HG02798 (cell line): ENCODE results near the gene ASTN2.
"Not testable (repeated sequence)": the region's sequence is repeated elsewhere in the genome, so short reads cannot be mapped to it uniquely, and the experiment has no call there.

Experiments
- ATAC-seq: cut with Tn5 transposase; IDR thresholded peaks from one replicate; pipeline ENCODE4 v1.9.1; 2021; ENCODE audit warnings: mild to moderate bottlenecking; ENCODE audit not compliant: unreplicated experiment, poor library complexity

The ASTN2 gene

DNA sequence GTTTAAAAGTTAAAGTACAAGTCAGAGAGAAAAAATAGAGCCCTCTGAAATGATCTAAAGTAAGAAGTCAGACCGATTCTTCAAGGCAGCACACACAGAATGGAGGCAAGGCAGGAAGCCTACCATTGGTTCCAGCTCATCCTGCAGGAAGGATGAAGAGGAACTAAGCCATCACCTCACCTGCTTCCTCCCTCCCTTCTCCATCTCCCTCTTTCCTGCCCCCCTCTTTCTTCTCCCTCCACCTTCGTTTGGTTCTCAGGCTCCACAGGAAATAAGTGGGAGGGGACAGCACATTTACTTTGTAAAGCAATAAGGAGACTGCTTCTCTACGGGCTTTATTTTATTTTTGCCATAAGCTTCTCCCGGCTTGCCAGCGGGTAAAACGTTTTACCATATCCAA, 514.3 kb downstream of the ASTN2 start:
- no peak for ATAC-seq

DNA sequence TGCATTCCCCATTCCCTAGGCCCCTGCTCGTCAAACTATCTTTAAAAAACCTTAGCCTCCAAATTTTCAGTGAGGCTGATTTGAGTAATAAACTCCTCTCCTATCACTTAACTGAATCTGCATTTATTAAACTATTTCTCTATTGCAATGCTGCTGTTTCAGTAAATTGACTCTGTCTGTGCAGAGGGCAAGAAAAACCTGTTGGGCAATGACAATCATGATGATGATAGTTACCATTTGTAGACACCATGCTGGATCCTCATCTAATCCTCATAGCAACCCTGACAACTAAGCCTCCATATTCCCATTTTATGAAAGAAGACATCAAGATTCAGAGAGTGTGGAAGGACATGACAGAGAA, 514.9 kb downstream of the ASTN2 start:
- no peak for ATAC-seq

DNA sequence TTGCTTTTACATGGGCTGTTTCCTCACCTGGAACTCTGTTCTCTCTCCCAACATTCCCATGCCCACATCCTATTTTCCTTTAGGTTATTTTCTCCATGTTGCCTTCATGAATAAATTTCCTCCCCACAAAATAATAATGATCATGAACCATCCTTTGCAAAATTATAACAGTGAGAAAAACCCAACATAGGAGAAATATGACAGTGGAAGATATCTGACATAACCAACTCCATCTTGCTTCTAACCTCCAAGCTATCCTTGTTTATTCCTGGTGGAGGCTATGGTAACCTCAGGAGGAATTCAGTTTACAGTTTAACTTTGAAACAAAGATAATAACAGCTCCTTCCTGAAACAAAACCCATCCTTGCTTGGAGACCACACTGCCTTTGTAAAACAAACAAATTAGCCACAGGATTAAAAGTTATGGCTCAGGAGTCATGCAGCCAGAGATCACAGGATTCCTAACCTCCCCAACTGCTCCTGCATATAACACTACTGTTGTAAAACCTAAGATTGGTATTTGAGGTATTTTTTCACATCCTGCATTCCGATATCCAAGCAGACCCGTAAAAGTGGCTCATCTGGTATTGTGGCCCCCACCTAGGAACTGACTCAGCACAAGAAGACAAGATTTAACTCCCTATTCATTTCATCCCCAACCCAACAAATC, 515.4 kb downstream of the ASTN2 start:
- ATAC-seq: no peak

DNA sequence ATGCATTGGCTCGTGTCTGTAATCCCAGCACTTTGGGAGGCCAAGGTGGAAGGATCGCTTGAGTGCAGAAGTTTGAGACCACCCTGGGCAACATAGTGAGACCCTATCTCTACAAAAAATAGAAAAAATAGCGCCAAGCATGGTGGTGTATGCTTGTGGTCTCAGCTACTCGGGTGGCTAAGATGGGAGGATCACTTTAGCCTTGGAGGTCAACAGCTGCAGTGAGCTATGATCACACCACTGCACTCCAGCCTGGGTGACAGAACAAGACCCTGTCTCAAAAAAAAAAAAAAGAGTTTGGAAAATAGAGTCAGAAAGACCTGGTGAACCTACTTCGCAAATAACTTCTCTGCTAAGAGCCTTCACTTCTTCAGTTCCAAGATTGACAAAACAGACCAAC, 516.7 kb downstream of the ASTN2 start:
- ATAC-seq: not testable (repeated sequence)

DNA sequence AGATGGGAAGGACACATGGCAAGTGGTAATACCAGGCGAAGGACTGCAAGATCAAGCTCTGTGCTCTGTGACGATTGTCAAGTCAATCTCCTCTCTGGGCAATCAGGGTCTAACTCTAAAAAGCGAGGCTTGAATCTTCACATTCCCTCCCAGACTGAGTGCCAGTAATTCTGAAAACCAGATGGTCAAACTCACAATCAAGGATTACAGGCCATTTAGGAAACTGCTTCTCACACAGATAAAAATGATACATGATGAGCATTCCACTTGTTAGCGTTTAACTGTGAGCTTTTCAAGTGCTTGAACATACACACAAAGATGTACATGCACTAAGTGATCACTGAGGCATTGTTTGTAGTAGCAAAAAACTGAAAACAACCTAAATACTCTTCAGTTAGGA, 517.7 kb downstream of the ASTN2 start:
- ATAC-seq: no peak

DNA sequence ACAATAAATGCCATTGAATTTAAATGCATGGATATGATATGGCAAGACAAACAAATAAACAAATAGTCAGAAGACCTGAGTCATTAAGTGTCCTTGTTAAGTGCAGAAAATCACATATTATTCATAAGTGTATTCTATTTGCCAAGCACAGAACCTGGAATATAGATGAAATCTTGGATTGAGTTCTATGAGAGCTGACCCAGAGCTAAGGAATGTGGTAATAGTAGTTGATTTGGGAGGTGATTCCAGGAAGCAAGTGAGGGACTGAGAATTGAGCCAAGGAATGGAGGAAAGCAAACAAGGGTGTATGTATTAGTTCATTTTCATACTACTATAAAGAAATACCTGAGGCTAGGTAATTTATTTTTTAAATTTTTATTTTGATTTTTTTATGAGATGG, 518.9 kb downstream of the ASTN2 start:
- ATAC-seq: no peak

DNA sequence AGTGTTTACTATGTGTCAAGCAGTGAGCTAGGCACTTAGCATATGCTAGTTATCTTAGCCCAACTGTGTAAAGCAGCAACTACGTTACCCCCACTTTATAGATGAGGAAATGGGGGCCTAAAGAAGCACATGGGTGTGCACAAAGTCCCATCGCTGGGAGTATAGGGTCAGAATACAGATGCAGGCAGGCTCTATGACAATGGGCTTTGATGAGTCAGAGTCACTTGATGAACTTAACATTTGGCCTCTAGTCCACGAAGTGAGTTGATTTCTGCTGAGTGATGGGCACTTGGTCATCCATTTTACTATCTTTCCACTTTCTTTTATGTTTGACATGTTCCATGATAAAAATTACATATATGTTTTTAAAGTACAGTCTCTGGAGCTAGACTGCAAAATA, 523.4 kb downstream of the ASTN2 start:
- no peak for ATAC-seq

DNA sequence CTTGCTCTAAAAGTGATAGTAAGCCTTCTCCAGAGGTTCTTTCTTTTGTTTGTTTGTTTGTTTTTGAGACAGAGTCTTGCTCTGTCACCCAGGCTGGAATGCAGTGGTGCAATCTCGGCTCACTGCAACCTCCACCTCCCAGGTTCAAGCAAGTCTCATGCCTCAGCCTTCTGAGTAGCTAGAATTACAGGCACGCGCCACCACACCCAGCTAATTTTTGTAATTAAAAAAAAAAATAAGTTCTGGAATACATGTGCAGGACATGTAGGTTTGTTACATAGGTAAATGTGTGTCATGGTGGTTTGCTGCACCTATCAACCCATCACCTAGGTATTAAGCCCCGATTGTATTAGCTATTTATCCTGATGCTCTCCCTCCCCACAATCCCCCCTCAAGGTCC, 526.4 kb downstream of the ASTN2 start:
- ATAC-seq: not testable (repeated sequence)

DNA sequence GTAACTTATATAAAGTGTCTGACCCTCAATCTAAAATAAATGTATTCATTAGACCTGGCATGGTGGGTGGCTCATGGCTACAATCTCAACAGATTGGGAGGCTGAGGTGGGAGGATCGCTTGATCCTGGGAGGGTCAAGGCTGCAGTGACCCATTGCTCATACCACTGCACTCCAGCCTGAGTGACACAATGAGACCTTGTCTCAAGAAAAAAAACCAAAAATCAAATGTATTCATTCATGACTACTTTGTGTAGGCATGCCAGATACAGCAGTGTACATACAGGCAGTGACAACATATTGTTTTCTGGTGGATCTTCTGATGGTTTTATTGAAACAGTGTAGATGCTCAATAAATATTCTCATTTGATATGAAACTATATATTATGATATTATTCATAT, 526.8 kb downstream of the ASTN2 start:
- no peak for ATAC-seq

DNA sequence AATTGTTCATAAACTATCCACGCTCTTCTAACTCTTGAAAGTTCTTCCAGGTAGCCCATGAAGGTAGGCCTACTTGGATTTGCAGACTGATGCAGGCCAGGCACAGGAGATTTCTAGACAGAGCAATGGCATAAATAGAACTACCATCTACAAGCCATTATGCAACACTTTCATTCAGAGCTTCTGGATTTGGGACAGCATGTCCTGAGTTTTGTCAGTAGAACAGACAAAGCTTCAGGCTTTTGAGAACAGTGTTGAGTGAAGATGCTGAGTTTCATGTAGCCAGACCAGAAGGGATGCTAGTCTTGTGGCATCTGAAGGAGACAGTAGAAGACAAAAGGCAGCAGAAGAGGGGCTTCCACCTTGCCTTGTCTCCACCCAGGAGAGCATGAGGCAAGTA, 531.2 kb downstream of the ASTN2 start:
- no peak for ATAC-seq

DNA sequence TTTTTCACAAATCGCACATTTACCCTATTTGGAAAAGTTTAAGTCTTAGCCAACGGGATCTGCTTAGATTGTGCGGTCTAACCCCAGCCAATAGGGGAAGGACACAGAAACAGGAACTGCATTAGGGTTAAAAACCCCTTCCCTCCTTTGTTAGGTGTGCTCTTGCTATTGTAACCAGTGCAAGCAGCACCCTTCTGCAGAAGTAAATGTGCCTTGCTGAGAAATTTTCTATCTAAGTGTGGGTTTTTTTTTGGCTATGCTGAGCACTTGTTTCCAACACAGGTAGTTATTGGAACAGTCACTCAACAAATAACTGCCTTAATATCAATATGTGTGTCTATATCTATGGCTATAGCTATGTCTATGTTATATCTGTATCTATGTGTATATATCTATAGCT, 537.8 kb downstream of the ASTN2 start:
- no peak for ATAC-seq

DNA sequence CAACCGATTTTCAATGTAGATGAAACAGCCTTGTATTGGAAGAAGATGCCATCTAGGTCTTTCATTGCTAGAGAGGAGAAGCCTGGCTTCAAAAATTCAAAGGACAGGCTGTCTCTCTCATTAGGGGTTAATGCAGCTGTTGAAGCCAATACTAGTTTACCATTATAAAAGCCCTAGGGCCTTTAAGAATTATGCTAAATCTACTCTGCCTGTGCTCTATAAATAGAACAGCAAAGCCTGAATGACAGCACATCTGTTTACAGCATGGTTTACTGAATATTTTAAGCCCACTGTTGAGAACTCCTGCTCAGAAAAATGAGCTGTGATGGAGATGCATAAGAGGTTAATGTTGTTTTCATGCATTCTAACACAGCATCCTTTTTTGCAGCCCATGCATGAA, 539.3 kb downstream of the ASTN2 start:
- no peak for ATAC-seq

DNA sequence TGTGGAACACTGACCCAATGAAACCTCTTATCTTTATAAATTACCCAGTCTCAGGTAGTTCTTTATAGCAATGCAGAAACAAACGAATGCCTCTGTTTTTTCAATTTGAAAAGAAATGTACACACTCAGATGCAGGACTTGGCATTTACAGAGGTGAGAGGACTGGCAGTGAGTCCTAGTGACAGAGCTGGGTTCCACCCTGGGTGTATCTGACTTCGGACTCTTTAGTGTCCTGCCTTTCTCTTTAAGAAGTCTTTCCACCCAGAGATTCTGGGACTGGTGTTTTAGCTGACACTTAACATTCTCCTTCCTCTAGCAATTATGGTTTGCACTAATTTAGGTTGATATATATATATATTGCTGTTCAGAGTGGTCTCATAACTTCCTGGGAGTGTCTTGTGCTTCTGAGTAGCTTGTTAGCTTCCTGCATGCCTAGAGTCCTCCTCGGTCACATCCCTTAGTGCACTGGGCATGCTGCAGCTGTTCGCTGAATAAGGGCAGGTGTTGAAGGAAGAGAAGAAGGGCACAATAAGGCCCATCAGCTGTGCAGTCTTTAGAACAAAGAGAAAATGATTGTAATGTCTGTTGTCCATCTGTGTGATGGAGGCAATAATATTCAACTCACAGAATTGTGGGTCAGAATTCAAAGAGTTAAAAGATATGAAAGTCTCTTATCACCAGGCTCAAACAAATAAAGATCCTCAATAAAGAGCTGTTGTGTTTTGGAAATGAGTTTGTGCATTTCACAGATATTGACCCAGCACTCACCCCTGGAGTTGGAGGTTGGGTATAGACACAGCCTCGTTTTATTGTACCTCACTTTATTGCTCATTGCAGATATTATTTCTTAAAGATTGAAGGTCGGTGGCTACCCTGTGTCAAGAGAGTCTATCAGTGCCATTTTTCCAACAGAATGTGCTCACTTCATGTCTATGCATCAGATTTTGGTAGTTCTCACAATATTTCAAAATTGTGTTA, 540.6 kb downstream of the ASTN2 start:
- ATAC-seq: no peak

DNA sequence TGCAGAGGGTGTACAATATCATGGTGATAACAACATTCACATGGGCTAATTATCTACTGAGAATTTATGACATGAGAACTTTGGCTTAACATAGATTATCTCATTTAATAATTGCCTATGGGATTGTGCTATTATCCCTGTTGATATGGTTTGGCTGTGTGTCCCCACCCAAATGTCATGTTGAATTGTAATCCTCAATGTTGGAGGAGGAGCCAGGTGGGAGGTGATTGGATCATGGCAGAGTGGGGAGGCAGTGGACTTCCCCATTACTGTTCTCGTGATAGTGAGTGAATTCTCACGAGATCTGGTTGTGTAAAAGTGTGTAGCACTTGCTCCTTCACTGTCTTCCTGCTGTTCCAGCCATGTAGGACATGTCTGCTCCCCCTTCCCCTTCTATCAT, 541.4 kb downstream of the ASTN2 start:
- ATAC-seq: no peak

DNA sequence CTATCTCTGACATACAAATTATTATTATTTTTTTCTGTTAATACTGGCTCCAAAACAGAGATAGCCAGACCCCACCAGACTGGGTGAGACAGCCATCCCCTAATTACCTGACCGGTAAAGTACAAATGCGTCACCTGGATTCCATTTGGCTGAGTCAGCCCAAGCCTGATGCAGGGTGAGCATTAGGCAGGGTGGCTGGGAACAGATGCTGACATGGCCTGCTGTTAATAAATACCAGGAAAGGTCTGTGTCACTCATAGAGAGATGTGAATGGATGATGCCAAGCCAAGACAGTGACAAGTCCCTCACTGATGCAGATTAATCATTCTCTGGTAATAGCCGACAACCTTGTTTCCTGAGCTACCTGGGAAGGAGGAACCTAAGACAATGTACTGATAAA, 544.3 kb downstream of the ASTN2 start:
- no peak for ATAC-seq

DNA sequence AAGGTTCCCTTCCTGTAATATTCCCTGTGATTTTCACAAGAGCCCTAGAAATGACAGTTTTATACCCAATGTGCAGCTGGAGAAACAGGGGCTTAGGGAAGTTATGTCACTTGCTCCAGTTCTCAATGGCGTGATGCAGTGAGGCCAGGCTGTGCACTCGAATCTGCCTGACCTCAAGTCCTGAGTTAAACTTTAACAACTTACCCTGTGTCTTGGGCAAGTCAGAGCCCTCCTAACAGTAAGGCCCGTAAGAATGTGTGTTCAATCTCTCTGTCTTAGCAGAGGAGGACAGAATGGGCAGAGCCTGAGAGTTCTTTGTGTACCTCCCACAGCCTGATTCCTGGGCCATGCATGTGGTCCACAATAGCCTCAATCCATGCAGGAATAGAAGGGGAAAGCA, 546.7 kb downstream of the ASTN2 start:
- ATAC-seq: peak; percentile 83

DNA sequence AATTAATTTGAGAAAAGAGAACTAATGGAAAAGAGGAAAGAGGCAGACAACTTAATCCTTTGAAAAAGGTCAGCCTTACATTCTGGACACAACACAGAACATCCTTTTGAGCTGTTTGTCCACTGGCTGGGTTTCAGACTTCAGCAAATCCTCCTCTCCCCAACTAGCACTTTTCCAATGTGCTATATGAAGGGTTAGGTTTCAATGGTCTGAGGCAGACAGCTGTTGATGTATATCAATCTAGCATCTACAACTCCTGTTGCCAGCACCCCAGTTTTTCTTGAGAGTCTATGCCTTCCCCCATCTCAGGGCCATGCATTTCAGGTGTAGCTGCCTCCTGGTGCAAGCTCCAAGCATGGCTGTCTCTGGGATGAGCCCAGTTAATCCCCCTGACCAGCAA, 553.5 kb downstream of the ASTN2 start:
- no peak for ATAC-seq

DNA sequence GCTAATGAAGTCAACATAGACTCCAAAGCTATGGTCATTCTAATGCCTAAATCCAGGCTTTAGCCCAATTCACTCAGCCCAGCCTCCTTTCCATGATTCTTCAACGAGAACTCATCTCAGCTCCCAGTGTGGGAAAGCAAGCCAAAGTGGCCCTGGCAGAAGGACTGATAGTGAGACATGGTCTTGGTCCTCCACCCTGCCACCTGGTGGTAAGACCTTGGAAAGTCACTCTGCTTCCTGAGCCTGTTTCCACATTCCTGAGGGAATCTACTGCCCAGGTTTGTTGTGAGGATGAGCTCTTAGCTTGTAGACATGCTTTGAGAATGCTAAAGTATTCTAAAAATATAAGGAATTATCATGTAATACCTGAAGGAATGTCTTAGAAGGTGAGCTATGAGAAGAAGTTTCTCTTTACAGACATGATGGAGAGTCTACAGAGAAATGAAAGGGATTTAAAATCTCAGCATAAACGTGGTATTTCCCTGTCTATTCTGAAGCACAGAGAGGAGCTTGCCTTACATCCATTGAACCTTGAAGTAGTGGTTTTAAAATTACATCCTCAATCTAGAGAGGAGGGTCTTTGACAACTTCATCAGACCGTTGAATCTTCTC, 554.2 kb downstream of the ASTN2 start:
- ATAC-seq: peak; percentile 69

DNA sequence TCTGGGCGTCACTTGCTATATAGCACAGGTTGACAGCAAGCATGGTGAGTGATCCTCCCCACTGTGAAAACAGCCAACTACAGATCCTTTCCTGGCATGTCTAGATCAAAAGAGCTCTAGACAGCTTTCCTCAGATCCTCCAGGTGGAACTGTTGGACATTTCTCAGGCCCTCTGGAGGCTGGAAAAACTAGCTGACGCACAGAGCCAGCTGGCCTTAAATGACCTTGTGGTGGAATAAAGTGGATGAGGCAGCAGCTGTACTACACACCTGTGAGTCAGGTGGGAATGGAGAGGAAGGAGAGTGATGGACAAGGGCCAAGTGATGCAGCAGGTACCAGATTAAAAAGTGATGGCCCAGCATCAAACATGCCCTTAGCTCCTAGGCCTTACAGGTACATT, 555.1 kb downstream of the ASTN2 start:
- no peak for ATAC-seq

DNA sequence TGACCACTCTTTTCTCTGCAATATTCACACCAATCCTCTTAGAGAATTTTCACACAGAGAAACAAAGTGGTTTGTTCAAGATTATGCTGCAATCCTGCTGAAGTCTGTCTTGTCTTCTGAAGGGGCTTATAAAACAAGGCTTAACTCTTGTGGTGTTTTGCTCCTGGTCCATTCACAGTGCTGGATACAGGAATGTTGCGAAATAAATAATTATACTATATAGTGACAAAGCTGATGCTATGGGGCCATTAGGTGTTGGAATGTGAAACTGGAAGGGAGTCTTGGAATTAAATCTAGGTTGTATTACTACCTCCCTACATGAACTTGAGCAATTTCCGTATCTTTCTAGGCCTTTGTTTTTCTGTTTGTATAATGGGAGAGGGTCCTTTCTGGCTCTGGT, 557.5 kb downstream of the ASTN2 start:
- no peak for ATAC-seq

DNA sequence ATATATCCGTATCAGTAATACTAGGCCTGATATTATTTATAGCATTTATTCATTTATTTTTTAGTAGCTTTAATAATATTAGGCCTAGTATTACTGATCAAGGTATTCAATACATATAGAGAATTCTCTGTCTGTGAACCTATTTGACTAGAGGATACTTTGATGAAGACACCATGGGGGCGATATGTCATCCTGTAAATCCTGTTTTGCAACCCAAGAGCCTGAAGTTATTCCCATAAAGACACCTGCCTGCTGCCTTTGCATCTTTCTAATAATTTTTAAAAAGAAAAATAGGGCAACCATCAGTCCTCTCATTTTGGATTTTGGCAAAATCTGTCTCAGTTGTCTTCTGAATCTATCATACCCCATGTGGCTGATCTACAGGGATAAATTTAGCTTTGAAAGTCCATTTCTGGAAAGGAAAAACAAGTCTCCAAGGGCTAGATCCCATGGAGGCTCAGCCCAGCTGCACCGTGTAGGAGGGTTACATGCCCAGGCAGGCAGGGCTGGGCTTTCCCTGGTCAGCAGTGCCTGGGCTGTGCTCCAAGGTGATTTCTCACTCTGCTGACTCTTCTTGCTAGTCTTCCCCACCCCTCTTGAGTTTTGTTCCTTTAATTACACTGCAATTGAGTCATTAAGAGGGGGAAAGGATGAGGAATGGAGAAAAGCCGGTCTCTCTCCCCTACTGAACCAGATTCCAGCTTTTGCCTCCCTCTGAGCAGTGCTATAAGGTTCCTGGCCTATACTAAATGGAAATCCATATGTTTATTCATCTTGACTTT, 558.8 kb downstream of the ASTN2 start:
- ATAC-seq: peak; percentile 65
